ENCODE measurements around the gene DGKI. TPM values are rescaled to one million over a fixed set of nuclear protein-coding genes. Genes with fewer than 3 reads are reported as not detected.

DGKI gene
- total and polyA plus RNA-seq, 9 of the 15 experiments (the other 6 are each of a cell fraction or from before 2014, with no cell fraction given) = 0.11 to 0.54 (median 0.15) TPM; not detected in 5

- FAIRE-seq (no peak), ATAC-seq (no peak), DNase-seq (ENCODE audit: extremely low read depth in 1 of 4, low spot score in 3 of 4) (no peak)
- Histone ChIP-seq H3K36me3 (ENCODE audit: control insufficient read depth, insufficient read depth, low read length) (no peaks in the 10 kb centered on the region), H2AFZ (ENCODE audit: low read depth, low read length) (no peak overlapping the region), H3K27ac (ENCODE audit: extremely low read depth, low read depth, low read length) (no peak overlapping the region), H4K20me1 (replicated peaks; ENCODE audit: control insufficient read depth, insufficient read depth, low read length) (no peaks in the 10 kb centered on the region), H3K4me3 (no peak overlapping the region), H3K4me1 (replicated peaks in 1 of 2; ENCODE audit: control insufficient read depth in 2 of 2, insufficient read depth in 2 of 2, low read length in 2 of 2) (no peaks in the 10 kb centered on the region), H3K79me2 (ENCODE audit: control insufficient read depth, insufficient read depth, low read length) (no peaks in the 10 kb centered on the region), H3K4me2 (ENCODE audit: insufficient read depth, low read length) (no peak overlapping the region), H3K9ac (ENCODE audit: insufficient read depth in 1 of 2, low read depth in 2 of 2, low read length in 2 of 2) (no peak overlapping the region), H3K9me1 (ENCODE audit: control insufficient read depth, insufficient read depth, low read length) (no peaks in the 10 kb centered on the region), H3K9me3 (replicated peaks; ENCODE audit: control insufficient read depth, insufficient read depth, low read depth, low read length) (no peaks in the 10 kb centered on the region; the same call in 1 of the 2 replicates), H3K27me3 (ENCODE audit: control insufficient read depth in 2 of 2, insufficient read depth in 2 of 2, low read length in 2 of 2) (no peaks in the 10 kb centered on the region)
- 0% methylated on average over 4 of the region's 4 CpGs for WGBS (ENCODE audit: insufficient coverage, low coverage, missing lambda C conversion rate)
- CTCF ChIA-PET (ENCODE audit: low intra/inter-chr PET ratio) = no interaction called here
- BruUV-seq (replicated peaks) = no TSS peak
- TF ChIP-seq PBX2 (CRISPR knock-in tag; IDR thresholded peaks at IDR 0.05; ENCODE audit: low read depth) (no peak), PBX2 (tag; conservative IDR thresholded peaks at IDR 0.05; ENCODE audit: low read depth) (no peak), ZNF134 (CRISPR knock-in tag; conservative IDR thresholded peaks at IDR 0.05) (no peak), SETDB1 (IDR thresholded peaks at IDR 0.05; ENCODE audit: low read length) (no peak), HOXB6 (CRISPR knock-in tag; IDR thresholded peaks at IDR 0.05; ENCODE audit: borderline replicate concordance) (no peak), CREB3 (tag; conservative IDR thresholded peaks at IDR 0.05; ENCODE audit: low read depth) (no peak), CTBP1 (IDR thresholded peaks at IDR 0.05; ENCODE audit: borderline replicate concordance) (no peak), CREB1 (IDR thresholded peaks at IDR 0.05) (no peak), CREB1 (CRISPR knock-in tag; IDR thresholded peaks at IDR 0.05) (no peak), ZNF232 (CRISPR knock-in tag; IDR thresholded peaks at IDR 0.05) (no peak), CREM (IDR thresholded peaks at IDR 0.05; ENCODE audit: low read depth) (no peak), STAT5A (IDR thresholded peaks at IDR 0.05; ENCODE audit: borderline replicate concordance, low read length) (no peak), ZNF282 (CRISPR knock-in tag; IDR thresholded peaks at IDR 0.05) (no peak), LEF1 (IDR thresholded peaks at IDR 0.05) (no peak), SPI1 (IDR thresholded peaks at IDR 0.05; ENCODE audit: borderline replicate concordance, low read depth, low read length) (no peak)
- TF ChIP-seq, protein P1, sequence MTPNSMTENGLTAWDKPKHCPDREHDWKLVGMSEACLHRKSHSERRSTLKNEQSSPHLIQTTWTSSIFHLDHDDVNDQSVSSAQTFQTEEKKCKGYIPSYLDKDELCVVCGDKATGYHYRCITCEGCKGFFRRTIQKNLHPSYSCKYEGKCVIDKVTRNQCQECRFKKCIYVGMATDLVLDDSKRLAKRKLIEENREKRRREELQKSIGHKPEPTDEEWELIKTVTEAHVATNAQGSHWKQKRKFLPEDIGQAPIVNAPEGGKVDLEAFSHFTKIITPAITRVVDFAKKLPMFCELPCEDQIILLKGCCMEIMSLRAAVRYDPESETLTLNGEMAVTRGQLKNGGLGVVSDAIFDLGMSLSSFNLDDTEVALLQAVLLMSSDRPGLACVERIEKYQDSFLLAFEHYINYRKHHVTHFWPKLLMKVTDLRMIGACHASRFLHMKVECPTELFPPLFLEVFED (CRISPR knock-in tag; conservative IDR thresholded peaks at IDR 0.05) = no peak
- in situ Hi-C loops (cut with MboI) (no loop called here), intact Hi-C loops (cut with micrococcal nuclease) (no loop called here)
- POLR2A ChIA-PET = no interaction called here
Measured at GRCh38 chr7:137482466-137482865, 364.3 kb downstream of the DGKI start.
